NOMO-1 treated with DMSO at 0.1 percent for 48 hours (cell line): ENCODE data around the gene PRR5L.
A peak's percentile ranks its signal among the peaks of the same experiment; 100 is the strongest.

Experiments
- DNase-seq: peaks from one replicate; lab custom pipeline; 2025; ENCODE audit not compliant: unreplicated experiment; lab: John Stamatoyannopoulos, UW

The PRR5L gene

GRCh38 chr11:36398231-36398953 lies 102.3 kb downstream of the PRR5L start:
- DNase-seq = no peak

GRCh38 chr11:36399236-36399635 lies 103.1 kb downstream of the PRR5L start:
- DNase-seq = no peak

GRCh38 chr11:36399745-36400144 lies 103.7 kb downstream of the PRR5L start:
- no peak for DNase-seq

GRCh38 chr11:36400766-36401455 lies 104.8 kb downstream of the PRR5L start:
- DNase-seq = no peak

GRCh38 chr11:36402568-36403170 lies 106.6 kb downstream of the PRR5L start:
- no peak for DNase-seq

GRCh38 chr11:36403661-36404060 lies 107.6 kb downstream of the PRR5L start:
- no peak for DNase-seq

- no peak for DNase-seq
These were observed 108.7 kb downstream of the PRR5L start for GRCh38 chr11:36404831-36405230.

- DNase-seq = no peak
These were observed 109.7 kb downstream of the PRR5L start for GRCh38 chr11:36405585-36406367.

- peak; percentile 66 for DNase-seq
These were observed 111.3 kb downstream of the PRR5L start for GRCh38 chr11:36407356-36407755.

- DNase-seq = no peak
These were observed 112.5 kb downstream of the PRR5L start for GRCh38 chr11:36408498-36409136.

GRCh38 chr11:36409152-36409816 lies 113.2 kb downstream of the PRR5L start:
- DNase-seq = peak; percentile 19

GRCh38 chr11:36411202-36411640 lies 115.1 kb downstream of the PRR5L start:
- DNase-seq = peak; percentile 97

GRCh38 chr11:36412781-36413383 lies 116.8 kb downstream of the PRR5L start:
- no peak for DNase-seq

GRCh38 chr11:36417154-36417553 lies 121.1 kb downstream of the PRR5L start:
- DNase-seq = no peak

GRCh38 chr11:36419791-36420424 lies 123.8 kb downstream of the PRR5L start:
- DNase-seq = no peak

GRCh38 chr11:36421546-36422155 lies 125.6 kb downstream of the PRR5L start:
- no peak for DNase-seq

GRCh38 chr11:36425561-36426081 lies 129.5 kb downstream of the PRR5L start:
- no peak for DNase-seq

- DNase-seq = no peak
These were observed 130.2 kb downstream of the PRR5L start for GRCh38 chr11:36426226-36426848.
